GM19240 (cell line): ENCODE results near the gene LSAMP.
"Not testable (repeated sequence)": the region's sequence is repeated elsewhere in the genome, so short reads cannot be mapped to it uniquely, and the experiment has no call there.

ENCODE experiments used
- DNase-seq: peaks from one replicate; pipeline ENCODE4 v3.0.0; 2011; ENCODE audit warnings: low spot score; ENCODE audit not compliant: insufficient read length

LSAMP gene

GRCh38 chr3:115814778-115815380, 630.4 kb downstream of the LSAMP start:
- peak; percentile 8 for DNase-seq

GRCh38 chr3:115814006-115814405, 631.3 kb downstream of the LSAMP start:
- no peak for DNase-seq

GRCh38 chr3:115808816-115809215, 636.5 kb downstream of the LSAMP start:
- DNase-seq = no peak

GRCh38 chr3:115808244-115808643, 637.0 kb downstream of the LSAMP start:
- DNase-seq = no peak

- DNase-seq = no peak
These were observed 638.8 kb downstream of the LSAMP start for GRCh38 chr3:115806501-115806900.

GRCh38 chr3:115805520-115805919, 639.8 kb downstream of the LSAMP start:
- DNase-seq = no peak

- DNase-seq = no peak
These were observed 640.6 kb downstream of the LSAMP start for GRCh38 chr3:115804713-115805119.

- DNase-seq = no peak
These were observed 641.1 kb downstream of the LSAMP start for GRCh38 chr3:115804200-115804599.

GRCh38 chr3:115803661-115804060, 641.6 kb downstream of the LSAMP start:
- DNase-seq = no peak

- no peak for DNase-seq
These were observed 644.7 kb downstream of the LSAMP start for GRCh38 chr3:115800489-115801075.

GRCh38 chr3:115800065-115800464, 645.2 kb downstream of the LSAMP start:
- not testable (repeated sequence) for DNase-seq

GRCh38 chr3:115792206-115792955, 652.9 kb downstream of the LSAMP start:
- DNase-seq = no peak

- not testable (repeated sequence) for DNase-seq
These were observed 653.8 kb downstream of the LSAMP start for GRCh38 chr3:115791271-115792153.

- no peak for DNase-seq
These were observed 654.5 kb downstream of the LSAMP start for GRCh38 chr3:115790759-115791158.

- no peak for DNase-seq
These were observed 655.8 kb downstream of the LSAMP start for GRCh38 chr3:115789481-115789880.

- no peak for DNase-seq
These were observed 656.3 kb downstream of the LSAMP start for GRCh38 chr3:115788921-115789470.

- no peak for DNase-seq
These were observed 657.5 kb downstream of the LSAMP start for GRCh38 chr3:115787818-115788217.

- DNase-seq = no peak
These were observed 659.5 kb downstream of the LSAMP start for GRCh38 chr3:115785782-115786181.

- no peak for DNase-seq
These were observed 660.3 kb downstream of the LSAMP start for GRCh38 chr3:115784739-115785536.

- DNase-seq = peak; percentile 79
These were observed 661.1 kb downstream of the LSAMP start for GRCh38 chr3:115783938-115784738.
